ENCODE data around the gene MYO1B. TPM values are rescaled to one million over a fixed set of nuclear protein-coding genes. Genes with fewer than 3 reads are reported as not detected.

Gene MYO1B
- total and polyA plus RNA-seq, 5 donors from 2014 or later = not detected

GRCh38 chr2:191226196-191226595, 19.0 kb upstream of the MYO1B start:
- Mint-ChIP-seq H3K9me3 (no peaks in the 10 kb centered on the region), H3K4me3 (no peak overlapping the region)

GRCh38 chr2:191228333-191228732, 16.9 kb upstream of the MYO1B start:
- Mint-ChIP-seq H3K36me3 (no peaks in the 10 kb centered on the region), H3K9me3 (no peaks in the 10 kb centered on the region), H3K27ac (no peak overlapping the region), H3K4me3 (no peak overlapping the region), H3K4me1 (no peaks in the 10 kb centered on the region), H3K27me3 (no peaks in the 10 kb centered on the region)
- no peaks in the 10 kb centered on the region for H3K27me3 ChIP-seq (ENCODE audit: control insufficient read depth, insufficient read depth, low read length)
- H3K4me3 ChIP-seq (ENCODE audit: low read depth, low read length) = no peak overlapping the region
- DNase-seq = no peak
- no peak for ATAC-seq (ENCODE audit: low read depth in 2 of 2)
- no peak overlapping the region for H3K27ac ChIP-seq (ENCODE audit: insufficient read depth, low read length, poor library complexity, severe bottlenecking)
- H3K36me3 ChIP-seq (ENCODE audit: control insufficient read depth, insufficient read depth, low read length) = no peaks in the 10 kb centered on the region
- H3K9me3 ChIP-seq (ENCODE audit: control insufficient read depth in 2 of 2, low read length in 2 of 2) = no peaks in the 10 kb centered on the region
- no peaks in the 10 kb centered on the region for H3K4me1 ChIP-seq (ENCODE audit: control insufficient read depth, insufficient read depth, low read length, poor library complexity, severe bottlenecking)

More at GRCh38 chr2:191226196-191226595, 19.0 kb upstream of the MYO1B start:
- no peaks in the 10 kb centered on the region for H3K4me1 Mint-ChIP-seq
- Histone ChIP-seq H3K36me3 (ENCODE audit: control insufficient read depth, insufficient read depth, low read length) (no peaks in the 10 kb centered on the region), H3K9me3 (ENCODE audit: control insufficient read depth in 2 of 2, low read length in 2 of 2) (no peaks in the 10 kb centered on the region), H3K27ac (ENCODE audit: insufficient read depth, low read length, poor library complexity, severe bottlenecking) (no peak overlapping the region), H3K4me1 (ENCODE audit: control insufficient read depth, insufficient read depth, low read length, poor library complexity, severe bottlenecking) (no peaks in the 10 kb centered on the region), H3K27me3 (ENCODE audit: control insufficient read depth, insufficient read depth, low read length) (no peaks in the 10 kb centered on the region), H3K4me3 (ENCODE audit: low read depth, low read length) (no peak overlapping the region)
- H3K27me3 Mint-ChIP-seq = no peaks in the 10 kb centered on the region
- ATAC-seq (ENCODE audit: low read depth in 2 of 2) (no peak), DNase-seq (no peak)
- H3K36me3 Mint-ChIP-seq = no peaks in the 10 kb centered on the region
- no peak overlapping the region for H3K27ac Mint-ChIP-seq

GRCh38 chr2:191228861-191229260, 16.3 kb upstream of the MYO1B start:
- no peak for DNase-seq
- Mint-ChIP-seq H3K9me3 (no peaks in the 10 kb centered on the region), H3K27ac (no peak overlapping the region), H3K4me3 (no peak overlapping the region), H3K36me3 (no peaks in the 10 kb centered on the region), H3K4me1 (no peaks in the 10 kb centered on the region), H3K27me3 (no peaks in the 10 kb centered on the region)
- Histone ChIP-seq H3K9me3 (ENCODE audit: control insufficient read depth in 2 of 2, low read length in 2 of 2) (no peaks in the 10 kb centered on the region), H3K4me3 (ENCODE audit: low read depth, low read length) (no peak overlapping the region), H3K36me3 (ENCODE audit: control insufficient read depth, insufficient read depth, low read length) (no peaks in the 10 kb centered on the region), H3K27ac (ENCODE audit: insufficient read depth, low read length, poor library complexity, severe bottlenecking) (no peak overlapping the region), H3K4me1 (ENCODE audit: control insufficient read depth, insufficient read depth, low read length, poor library complexity, severe bottlenecking) (no peaks in the 10 kb centered on the region), H3K27me3 (ENCODE audit: control insufficient read depth, insufficient read depth, low read length) (no peaks in the 10 kb centered on the region)
- ATAC-seq (ENCODE audit: low read depth in 2 of 2) = no peak

GRCh38 chr2:191230174-191230573, 15.0 kb upstream of the MYO1B start:
- no peaks in the 10 kb centered on the region for H3K4me1 Mint-ChIP-seq

GRCh38 chr2:191231995-191232394, 13.2 kb upstream of the MYO1B start:
- DNase-seq (no peak), ATAC-seq (ENCODE audit: low read depth in 2 of 2) (no peak)
- Histone ChIP-seq H3K4me1 (ENCODE audit: control insufficient read depth, insufficient read depth, low read length, poor library complexity, severe bottlenecking) (no peaks in the 10 kb centered on the region), H3K27ac (ENCODE audit: insufficient read depth, low read length, poor library complexity, severe bottlenecking) (no peak overlapping the region), H3K9me3 (ENCODE audit: control insufficient read depth in 2 of 2, low read length in 2 of 2) (no peaks in the 10 kb centered on the region), H3K4me3 (ENCODE audit: low read depth, low read length) (no peak overlapping the region), H3K36me3 (ENCODE audit: control insufficient read depth, insufficient read depth, low read length) (no peaks in the 10 kb centered on the region), H3K27me3 (ENCODE audit: control insufficient read depth, insufficient read depth, low read length) (peaks cover 3% of the 10 kb centered on the region)
- no peaks in the 10 kb centered on the region for H3K27me3 Mint-ChIP-seq
- no peak overlapping the region for H3K27ac Mint-ChIP-seq
- H3K4me1 Mint-ChIP-seq = no peaks in the 10 kb centered on the region
- H3K9me3 Mint-ChIP-seq = no peaks in the 10 kb centered on the region
- no peak overlapping the region for H3K4me3 Mint-ChIP-seq
- H3K36me3 Mint-ChIP-seq = no peaks in the 10 kb centered on the region

More at GRCh38 chr2:191230174-191230573, 15.0 kb upstream of the MYO1B start:
- H3K4me3 Mint-ChIP-seq = no peak overlapping the region
- H3K36me3 Mint-ChIP-seq = no peaks in the 10 kb centered on the region
- H3K9me3 Mint-ChIP-seq = no peaks in the 10 kb centered on the region
- Histone ChIP-seq H3K9me3 (ENCODE audit: control insufficient read depth in 2 of 2, low read length in 2 of 2) (no peaks in the 10 kb centered on the region), H3K4me1 (ENCODE audit: control insufficient read depth, insufficient read depth, low read length, poor library complexity, severe bottlenecking) (no peaks in the 10 kb centered on the region), H3K27me3 (ENCODE audit: control insufficient read depth, insufficient read depth, low read length) (peaks cover 2% of the 10 kb centered on the region), H3K27ac (ENCODE audit: insufficient read depth, low read length, poor library complexity, severe bottlenecking) (no peak overlapping the region), H3K4me3 (ENCODE audit: low read depth, low read length) (no peak overlapping the region), H3K36me3 (ENCODE audit: control insufficient read depth, insufficient read depth, low read length) (no peaks in the 10 kb centered on the region)
- no peaks in the 10 kb centered on the region for H3K27me3 Mint-ChIP-seq
- no peak for ATAC-seq (ENCODE audit: low read depth in 2 of 2)
- DNase-seq = no peak
- no peak overlapping the region for H3K27ac Mint-ChIP-seq

GRCh38 chr2:191233533-191233932, 11.7 kb upstream of the MYO1B start:
- Mint-ChIP-seq H3K4me3 (no peak overlapping the region), H3K27ac (no peak overlapping the region), H3K36me3 (no peaks in the 10 kb centered on the region), H3K9me3 (no peaks in the 10 kb centered on the region), H3K4me1 (no peaks in the 10 kb centered on the region), H3K27me3 (no peaks in the 10 kb centered on the region)
- Histone ChIP-seq H3K4me1 (ENCODE audit: control insufficient read depth, insufficient read depth, low read length, poor library complexity, severe bottlenecking) (no peaks in the 10 kb centered on the region), H3K4me3 (ENCODE audit: low read depth, low read length) (no peak overlapping the region), H3K27me3 (ENCODE audit: control insufficient read depth, insufficient read depth, low read length) (peaks cover 3% of the 10 kb centered on the region), H3K9me3 (ENCODE audit: control insufficient read depth in 2 of 2, low read length in 2 of 2) (no peaks in the 10 kb centered on the region), H3K27ac (ENCODE audit: insufficient read depth, low read length, poor library complexity, severe bottlenecking) (no peak overlapping the region), H3K36me3 (ENCODE audit: control insufficient read depth, insufficient read depth, low read length) (no peaks in the 10 kb centered on the region)
- no peak for DNase-seq
- no peak for ATAC-seq (ENCODE audit: low read depth in 2 of 2)

- Mint-ChIP-seq H3K36me3 (no peaks in the 10 kb centered on the region), H3K4me3 (no peak overlapping the region), H3K27ac (no peak overlapping the region), H3K27me3 (no peaks in the 10 kb centered on the region), H3K4me1 (no peaks in the 10 kb centered on the region), H3K9me3 (no peaks in the 10 kb centered on the region)
- H3K4me1 ChIP-seq (ENCODE audit: control insufficient read depth, insufficient read depth, low read length, poor library complexity, severe bottlenecking) = no peaks in the 10 kb centered on the region
- peaks cover 3% of the 10 kb centered on the region for H3K27me3 ChIP-seq (ENCODE audit: control insufficient read depth, insufficient read depth, low read length)
- DNase-seq (no peak), ATAC-seq (ENCODE audit: low read depth in 2 of 2) (no peak)
- H3K27ac ChIP-seq (ENCODE audit: insufficient read depth, low read length, poor library complexity, severe bottlenecking) = no peak overlapping the region
- H3K36me3 ChIP-seq (ENCODE audit: control insufficient read depth, insufficient read depth, low read length) = no peaks in the 10 kb centered on the region
- no peak overlapping the region for H3K4me3 ChIP-seq (ENCODE audit: low read depth, low read length)
- no peaks in the 10 kb centered on the region for H3K9me3 ChIP-seq (ENCODE audit: control insufficient read depth in 2 of 2, low read length in 2 of 2)
Observed at GRCh38 chr2:191234376-191234775, 10.8 kb upstream of the MYO1B start.

GRCh38 chr2:191240871-191241270, 4.3 kb upstream of the MYO1B start:
- Mint-ChIP-seq H3K4me1 (peaks cover 0 to 6% (median 3%) of the 10 kb centered on the region in 4 donors), H3K27ac (peak overlapping the region in 1 of 3 donors; percentile 19), H3K9me3 (peaks cover 0 to 4% (median 0%) of the 10 kb centered on the region in 7 donors), H3K27me3 (peaks cover 23% of the 10 kb centered on the region), H3K36me3 (no peaks in the 10 kb centered on the region), H3K4me3 (no peak overlapping the region)
- DNase-seq (no peak), ATAC-seq (ENCODE audit: low read depth in 2 of 2) (no peak)
- H3K4me1 ChIP-seq (ENCODE audit: control insufficient read depth, insufficient read depth, low read length, poor library complexity, severe bottlenecking) = peaks cover 12% of the 10 kb centered on the region
- H3K27ac ChIP-seq (ENCODE audit: insufficient read depth, low read length, poor library complexity, severe bottlenecking) = no peak overlapping the region
- H3K36me3 ChIP-seq (ENCODE audit: control insufficient read depth, insufficient read depth, low read length) = no peaks in the 10 kb centered on the region
- no peak overlapping the region for H3K4me3 ChIP-seq (ENCODE audit: low read depth, low read length)
- H3K9me3 ChIP-seq (ENCODE audit: control insufficient read depth in 2 of 2, low read length in 2 of 2) = peaks cover 0 to 9% of the 10 kb centered on the region in 2 experiments
- H3K27me3 ChIP-seq (ENCODE audit: control insufficient read depth, insufficient read depth, low read length) = peaks cover 18% of the 10 kb centered on the region

All from CD4-positive, CD25-positive, alpha-beta regulatory T cell (primary cell).